ENCODE data around the gene CREB3L4.

DNA sequence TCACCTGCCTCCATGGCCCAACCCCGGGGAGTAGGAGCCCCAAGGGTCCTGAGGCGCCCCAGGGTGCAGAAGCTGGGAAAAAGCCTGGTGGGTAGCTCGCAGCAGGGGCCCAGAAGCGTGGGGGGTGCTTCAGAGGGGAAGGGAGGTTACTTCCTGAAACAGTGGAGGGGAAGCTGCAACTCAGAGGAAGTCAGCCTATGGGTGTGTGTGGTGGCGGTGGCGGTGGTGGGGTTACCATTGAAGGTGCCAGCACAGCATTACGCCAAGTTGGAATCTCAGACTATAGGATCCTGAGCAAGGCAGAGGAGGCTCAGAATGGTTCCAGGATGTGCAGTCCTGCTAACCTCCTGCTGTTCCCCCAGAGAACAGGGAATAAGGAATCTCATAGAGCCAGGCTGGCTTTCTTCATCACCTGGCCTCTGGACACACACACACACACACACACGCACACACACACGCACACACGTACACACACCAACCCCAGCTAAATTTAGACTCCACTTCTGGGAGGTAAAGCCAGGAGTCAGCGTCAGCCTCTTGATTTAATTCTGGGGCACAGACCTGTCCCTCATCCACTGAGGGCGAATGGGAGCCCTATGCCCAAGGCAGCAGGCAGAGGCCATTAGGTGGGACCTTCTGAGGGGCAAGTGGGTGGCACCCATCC, 22.4 kb upstream of the CREB3L4 start:
- no peak for TF ChIP-seq EZH2 (IDR thresholded peaks at IDR 0.05; ENCODE audit: low read length)
- TF ChIP-seq, protein P1, sequence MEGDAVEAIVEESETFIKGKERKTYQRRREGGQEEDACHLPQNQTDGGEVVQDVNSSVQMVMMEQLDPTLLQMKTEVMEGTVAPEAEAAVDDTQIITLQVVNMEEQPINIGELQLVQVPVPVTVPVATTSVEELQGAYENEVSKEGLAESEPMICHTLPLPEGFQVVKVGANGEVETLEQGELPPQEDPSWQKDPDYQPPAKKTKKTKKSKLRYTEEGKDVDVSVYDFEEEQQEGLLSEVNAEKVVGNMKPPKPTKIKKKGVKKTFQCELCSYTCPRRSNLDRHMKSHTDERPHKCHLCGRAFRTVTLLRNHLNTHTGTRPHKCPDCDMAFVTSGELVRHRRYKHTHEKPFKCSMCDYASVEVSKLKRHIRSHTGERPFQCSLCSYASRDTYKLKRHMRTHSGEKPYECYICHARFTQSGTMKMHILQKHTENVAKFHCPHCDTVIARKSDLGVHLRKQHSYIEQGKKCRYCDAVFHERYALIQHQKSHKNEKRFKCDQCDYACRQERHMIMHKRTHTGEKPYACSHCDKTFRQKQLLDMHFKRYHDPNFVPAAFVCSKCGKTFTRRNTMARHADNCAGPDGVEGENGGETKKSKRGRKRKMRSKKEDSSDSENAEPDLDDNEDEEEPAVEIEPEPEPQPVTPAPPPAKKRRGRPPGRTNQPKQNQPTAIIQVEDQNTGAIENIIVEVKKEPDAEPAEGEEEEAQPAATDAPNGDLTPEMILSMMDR (optimal IDR thresholded peaks at IDR 0.05 in 1 of 3, IDR thresholded peaks at IDR 0.05 in 1 of 3, conservative IDR thresholded peaks at IDR 0.05 in 1 of 3; ENCODE audit: extremely low read depth in 1 of 3, insufficient read depth in 2 of 3, low read length in 3 of 3): no peak
